Stomach (tissue), 4 donors: ENCODE results near the gene MAMDC2.

Experiments
- EP300 ChIP-seq: sonication (generic); formaldehyde crosslinking; IDR thresholded peaks from one replicate; pipeline ENCODE4 v1.6.1; 2017; ENCODE audit warnings: antibody characterized with exemption
- POLR2A ChIP-seq, 4 donors: fragments of 450-650 bp; IDR thresholded peaks; one replicate each; pipeline ENCODE4 v1.6.1; 2016; ENCODE audit warnings: antibody characterized with exemption in 4 of 4, control low read depth in 2 of 4, mild to moderate bottlenecking in 1 of 4, moderate library complexity in 1 of 4
- POLR2AphosphoS5 ChIP-seq, 3 donors: sonication (generic); formaldehyde crosslinking; IDR thresholded peaks; one replicate each; pipeline ENCODE4 v1.6.1; 2016; ENCODE audit warnings: antibody characterized with exemption in 3 of 3
- TF ChIP-seq, protein P1 (sequence below), 7 experiments: fragments of 450-650 bp in 4 of 7; fragments of 200-600 bp in 3 of 7; sonication (generic) in 3 of 7; IDR thresholded peaks; one replicate each; pipeline ENCODE4 v1.5.1; 2016 to 2019; ENCODE audit warnings: antibody characterized with exemption in 7 of 7, control low read depth in 2 of 7, mild to moderate bottlenecking in 1 of 7

DNA sequence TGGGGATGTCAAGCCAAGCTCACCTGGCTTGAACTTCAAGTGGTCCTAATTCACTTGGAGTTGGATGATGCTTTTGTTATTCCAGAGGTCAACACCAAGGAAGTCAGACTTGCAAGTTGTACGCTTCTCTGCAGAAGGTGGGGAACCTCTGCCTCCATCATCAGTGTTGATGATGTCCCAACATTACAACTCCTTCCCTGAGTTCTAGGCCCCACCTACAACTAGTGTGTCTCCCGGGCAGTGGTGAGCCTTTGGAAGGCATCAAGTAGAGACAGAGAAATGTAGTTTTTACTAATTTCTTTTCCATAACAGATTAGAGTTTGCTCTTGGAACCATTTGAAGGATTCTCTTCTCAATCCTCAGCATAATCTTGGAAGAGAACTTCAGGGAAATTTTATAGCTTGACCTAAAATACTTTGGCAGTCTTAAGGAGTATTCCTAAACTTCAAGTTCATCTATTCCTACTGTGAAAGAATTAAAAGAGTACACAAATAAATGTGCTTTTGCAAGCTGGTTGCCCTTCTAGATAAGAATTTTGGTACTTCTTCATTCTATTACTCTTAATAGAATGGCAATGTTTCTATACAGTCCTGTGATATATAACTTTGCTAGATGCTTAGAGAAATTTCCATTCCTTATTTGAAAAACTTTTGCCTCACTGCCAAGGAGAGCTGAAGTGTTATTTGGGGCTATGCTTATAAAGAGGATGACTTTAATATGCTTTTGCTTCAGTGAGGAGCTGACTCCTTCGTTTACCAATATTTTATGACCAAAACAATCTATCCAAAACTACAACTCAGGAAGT lies 12.0 kb downstream of the MAMDC2 start:
- TF ChIP-seq POLR2A (IDR thresholded peaks at IDR 0.05) (no peak), POLR2AphosphoS5 (IDR thresholded peaks at IDR 0.05) (no peak), EP300 (no peak)
- TF ChIP-seq, protein P1, sequence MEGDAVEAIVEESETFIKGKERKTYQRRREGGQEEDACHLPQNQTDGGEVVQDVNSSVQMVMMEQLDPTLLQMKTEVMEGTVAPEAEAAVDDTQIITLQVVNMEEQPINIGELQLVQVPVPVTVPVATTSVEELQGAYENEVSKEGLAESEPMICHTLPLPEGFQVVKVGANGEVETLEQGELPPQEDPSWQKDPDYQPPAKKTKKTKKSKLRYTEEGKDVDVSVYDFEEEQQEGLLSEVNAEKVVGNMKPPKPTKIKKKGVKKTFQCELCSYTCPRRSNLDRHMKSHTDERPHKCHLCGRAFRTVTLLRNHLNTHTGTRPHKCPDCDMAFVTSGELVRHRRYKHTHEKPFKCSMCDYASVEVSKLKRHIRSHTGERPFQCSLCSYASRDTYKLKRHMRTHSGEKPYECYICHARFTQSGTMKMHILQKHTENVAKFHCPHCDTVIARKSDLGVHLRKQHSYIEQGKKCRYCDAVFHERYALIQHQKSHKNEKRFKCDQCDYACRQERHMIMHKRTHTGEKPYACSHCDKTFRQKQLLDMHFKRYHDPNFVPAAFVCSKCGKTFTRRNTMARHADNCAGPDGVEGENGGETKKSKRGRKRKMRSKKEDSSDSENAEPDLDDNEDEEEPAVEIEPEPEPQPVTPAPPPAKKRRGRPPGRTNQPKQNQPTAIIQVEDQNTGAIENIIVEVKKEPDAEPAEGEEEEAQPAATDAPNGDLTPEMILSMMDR (IDR thresholded peaks at IDR 0.05): no peak
